SIG-M5 treated with dmso at 0.1 percent for 504 hours (cell line): Measurements from ENCODE around the gene PAX6.

ENCODE experiments used
- DNase-seq: peaks from one replicate; lab custom pipeline; 2025; ENCODE audit not compliant: unreplicated experiment; lab: John Stamatoyannopoulos, UW

Gene PAX6

GRCh38 chr11:31809541-31809856, 1.6 kb downstream of the PAX6 start:
- DNase-seq, result no peak

DNA sequence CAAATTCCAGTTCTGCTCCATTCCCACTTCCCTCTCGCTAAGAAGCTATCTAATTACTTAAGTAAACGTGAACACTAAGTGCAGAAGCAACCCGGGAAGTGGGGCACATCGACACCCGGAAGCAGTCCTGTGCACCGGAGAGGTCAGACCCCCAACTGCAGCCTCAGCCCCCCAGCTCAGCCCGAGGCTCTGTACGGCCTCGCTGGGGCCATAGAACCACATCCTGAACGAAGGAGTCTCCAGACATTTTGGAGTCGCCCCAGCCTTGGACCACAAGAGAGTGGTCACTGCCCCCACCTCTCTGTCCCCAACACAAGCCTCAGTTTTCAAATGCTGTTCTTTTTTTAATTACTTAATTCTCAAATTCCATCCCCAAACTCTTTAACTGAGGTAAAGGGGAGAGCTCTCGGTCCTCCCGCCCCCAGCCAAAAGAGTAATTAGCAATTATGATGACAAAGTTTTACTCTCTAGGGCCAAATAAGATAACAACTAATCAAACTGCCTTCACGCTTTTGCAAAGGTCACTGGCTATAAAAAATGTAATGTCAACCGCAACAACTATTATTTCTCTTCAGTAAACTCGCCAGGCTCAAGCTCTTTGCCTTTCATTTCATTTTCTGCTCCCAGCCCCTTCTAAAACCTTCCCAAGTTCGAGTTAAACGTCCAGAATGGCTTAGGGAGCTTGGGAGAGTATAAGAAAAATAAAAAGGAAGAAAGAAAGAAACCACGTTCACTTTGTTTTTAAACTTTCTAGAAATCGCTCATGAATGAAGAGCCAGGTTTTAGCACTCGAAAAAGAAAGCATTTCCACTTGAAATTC, 2.2 kb downstream of the PAX6 start:
- DNase-seq, result no peak

DNA sequence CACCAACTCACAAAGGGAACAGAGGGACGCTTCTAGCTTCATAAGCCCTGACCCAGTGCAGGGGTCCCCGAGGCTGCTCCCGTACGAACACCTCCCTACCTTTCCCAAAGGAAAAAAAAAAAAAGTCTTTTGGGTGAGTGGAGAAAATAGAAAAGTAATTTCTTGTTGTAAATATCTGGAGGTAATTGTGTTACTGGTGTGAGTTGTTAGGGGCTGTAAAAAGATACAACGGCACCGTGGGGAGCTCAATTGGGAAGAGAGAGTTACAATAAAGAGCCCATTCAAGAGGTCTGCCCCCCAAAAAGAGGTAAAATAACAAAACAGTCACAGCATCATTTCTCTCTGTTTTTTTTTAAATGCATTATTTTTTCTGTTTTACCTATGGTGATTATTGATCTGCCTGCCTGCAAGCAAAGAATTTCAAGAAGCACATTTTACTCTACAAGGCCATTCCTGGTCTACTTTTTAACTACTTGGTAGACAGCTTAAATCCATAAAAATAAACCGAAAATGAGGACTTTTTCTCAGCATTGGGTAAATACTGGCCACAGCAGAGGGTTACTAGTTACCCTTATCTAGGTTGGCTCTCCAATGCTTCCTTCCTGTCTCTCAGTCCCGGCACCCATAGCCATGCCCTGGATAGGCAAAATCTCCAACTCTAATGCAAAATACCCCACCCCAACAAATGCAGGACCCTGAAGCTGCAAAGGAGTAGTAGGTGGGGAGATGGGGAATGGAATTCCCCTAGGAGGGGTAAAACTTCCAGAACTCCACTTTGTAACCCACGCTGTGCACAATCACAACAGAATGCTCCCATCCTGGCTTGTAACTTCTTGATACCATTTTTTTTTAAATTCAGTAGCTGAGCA, 3.1 kb downstream of the PAX6 start:
- DNase-seq, result no peak

DNA sequence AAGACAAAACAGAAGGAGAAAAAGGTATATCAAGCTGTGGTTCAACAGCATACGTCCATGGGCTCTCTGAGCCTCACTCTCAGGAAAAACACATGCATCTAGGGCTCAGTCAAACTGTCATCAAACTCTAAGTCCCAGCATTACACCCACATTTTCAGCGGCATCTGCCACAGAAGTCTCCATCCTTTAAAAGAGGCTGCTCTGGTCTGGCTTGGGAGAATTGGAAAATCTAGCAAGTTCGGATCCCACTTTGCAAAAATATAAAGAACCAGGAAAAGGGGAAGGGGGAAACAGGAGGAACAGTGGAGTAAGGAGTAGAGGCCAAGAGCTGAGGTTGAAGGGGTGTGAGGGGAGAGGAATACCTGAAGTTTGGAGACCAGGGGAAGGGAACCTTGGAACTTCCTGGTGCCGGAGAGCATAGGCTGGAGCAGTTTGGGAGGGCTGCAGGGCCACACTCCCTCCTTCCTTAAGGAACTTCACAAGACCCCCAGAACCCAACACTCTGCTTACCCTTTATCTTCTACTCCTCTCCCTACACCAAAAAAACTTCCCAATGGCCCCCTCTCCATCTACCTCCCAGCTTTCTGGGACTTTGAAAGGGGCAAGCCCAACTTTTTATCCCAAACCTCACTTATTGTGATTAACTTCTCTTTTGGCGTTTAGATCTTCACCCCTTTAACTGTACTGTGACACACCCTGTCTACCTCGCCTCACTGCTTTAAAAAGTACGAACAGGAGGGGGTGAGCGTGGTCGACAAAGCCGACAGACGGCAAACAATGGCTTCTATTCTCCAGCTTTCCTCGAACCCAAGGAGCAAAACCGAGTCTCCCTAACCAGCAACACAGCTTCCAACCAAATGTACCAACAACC, 4.0 kb downstream of the PAX6 start:
- DNase-seq, result no peak

DNA sequence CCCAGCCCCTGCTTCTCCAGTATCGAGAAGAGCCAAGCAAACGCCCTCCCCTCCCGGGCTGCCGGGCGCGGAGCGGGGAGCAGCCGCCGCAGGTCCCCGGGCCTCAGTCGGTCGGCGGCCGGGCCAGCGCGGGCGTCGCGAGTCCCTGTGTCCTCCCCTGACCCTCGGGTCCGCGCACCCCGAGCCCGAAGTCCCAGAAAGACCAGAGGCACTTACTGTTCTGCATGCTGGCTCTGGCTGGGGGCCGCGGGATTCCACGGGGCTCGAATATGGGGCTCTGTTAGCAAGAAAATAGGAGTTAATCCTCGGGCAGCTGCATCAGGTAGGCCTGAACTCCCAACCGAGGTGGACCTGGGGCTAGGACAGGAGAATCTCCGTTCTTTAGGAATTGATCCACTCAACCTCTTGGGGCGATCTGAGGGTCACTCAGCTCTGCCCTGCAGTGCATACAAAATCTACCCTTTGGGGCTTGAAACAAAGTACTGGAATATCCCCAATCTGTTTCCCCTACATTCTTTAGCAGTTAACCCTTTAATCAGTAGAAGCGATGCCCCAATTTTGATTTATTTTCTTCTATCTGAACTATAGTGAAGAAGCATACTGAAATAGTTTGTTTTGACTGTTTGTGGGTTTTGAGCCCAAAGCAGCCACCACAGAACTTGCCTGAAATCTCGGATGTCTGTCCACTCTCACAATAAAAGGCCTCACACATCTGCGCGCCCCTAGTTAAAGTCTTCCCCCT, 4.8 kb downstream of the PAX6 start:
- DNase-seq, result no peak

DNA sequence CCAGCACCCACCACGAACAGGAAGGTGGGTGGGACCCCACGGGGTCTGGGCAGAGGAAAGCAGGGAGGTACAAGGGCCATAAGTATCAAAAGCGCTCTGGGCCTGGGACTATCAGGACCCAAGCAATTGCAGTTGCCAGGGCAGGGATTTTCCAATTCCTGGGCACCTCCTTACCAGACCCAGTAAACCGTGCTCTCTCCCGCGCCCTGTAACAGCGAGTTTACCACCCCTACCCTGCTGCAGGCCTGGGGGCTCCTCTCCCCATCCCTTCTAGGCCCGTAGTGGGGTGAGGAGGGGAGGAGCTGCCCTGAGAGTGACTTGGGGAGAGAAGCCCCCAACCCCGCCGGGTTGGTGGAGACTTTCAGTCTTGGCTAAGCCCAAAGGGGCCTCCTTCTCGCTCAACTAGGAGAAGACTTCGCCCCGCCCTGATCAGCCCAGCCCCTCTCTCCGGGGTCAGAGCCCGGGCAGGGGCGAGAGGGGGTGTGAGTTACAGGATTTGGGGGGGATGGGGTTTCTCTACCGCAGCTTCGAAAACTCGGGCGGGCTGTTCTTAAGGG, 5.4 kb downstream of the PAX6 start:
- DNase-seq, result no peak

DNA sequence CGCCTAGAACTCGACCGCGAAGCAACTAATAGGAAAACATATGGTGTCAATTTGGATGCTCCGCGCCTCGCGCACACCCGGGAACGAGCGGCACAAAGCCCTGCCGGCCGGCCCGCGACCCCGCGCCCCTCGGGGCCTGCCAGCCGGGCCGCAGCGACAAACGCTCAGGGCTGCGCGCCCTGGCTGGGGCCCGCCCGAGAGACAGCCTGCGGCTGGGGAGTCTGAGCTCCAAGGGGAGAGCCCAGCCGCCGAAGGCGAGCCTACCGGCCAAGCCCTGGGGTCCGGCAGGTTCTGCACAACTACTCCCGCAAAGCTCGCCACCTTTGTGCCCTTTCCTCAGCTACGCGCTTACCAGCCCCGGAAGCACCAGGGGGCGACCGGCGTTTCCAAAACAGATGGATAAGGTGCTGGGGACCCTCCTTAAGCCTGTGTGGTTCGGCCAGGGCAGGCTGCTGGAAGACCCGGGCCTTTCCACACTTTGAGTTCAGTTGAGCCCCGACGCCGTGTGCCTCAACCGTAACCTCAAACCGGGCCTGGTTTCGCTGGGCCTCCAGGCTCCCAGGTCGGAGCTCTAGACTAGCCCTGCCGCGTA, 6.0 kb downstream of the PAX6 start:
- DNase-seq, result no peak

- no peak for DNase-seq
Measured at GRCh38 chr11:31804312-31805036, 6.6 kb downstream of the PAX6 start.

GRCh38 chr11:31803813-31804311, 7.3 kb downstream of the PAX6 start:
- DNase-seq, result no peak

DNA sequence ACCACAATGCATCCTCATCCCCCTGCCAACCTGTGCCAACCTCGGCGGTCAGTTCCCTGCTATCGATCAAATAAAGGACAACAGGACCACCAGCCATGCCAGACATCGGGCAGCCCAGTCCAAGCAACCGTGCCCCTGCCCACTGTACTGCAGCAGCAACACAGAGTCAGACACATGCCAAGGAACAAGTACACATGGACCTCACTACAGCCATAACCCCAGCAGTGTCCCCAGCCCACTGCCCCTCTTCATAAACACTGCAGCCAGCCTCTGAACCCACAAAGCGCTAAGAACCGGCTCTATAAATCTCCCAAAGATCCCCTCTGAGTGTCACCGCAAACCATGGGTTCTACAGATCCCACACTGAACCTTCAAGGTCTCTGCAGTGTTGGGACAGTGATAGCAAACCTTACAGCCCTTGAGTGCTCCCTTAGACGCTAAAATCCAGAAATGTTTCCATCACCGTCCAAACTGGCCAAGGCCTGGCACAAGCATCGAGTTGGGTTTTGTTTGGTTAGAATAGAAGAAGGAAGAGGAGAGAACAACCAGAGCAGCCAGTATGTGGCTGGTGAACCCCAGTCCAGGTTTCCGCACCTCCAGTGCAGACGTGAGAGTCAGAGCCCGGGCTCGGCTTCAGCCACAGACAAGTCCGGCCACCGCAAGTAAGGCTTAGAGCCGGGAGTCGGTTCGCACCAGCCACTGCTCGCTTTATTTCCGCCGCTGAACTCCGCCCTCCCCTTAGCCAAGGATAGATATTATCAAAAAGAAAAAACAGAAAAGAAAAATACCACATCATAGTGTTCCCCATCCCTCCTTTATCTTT, 7.9 kb downstream of the PAX6 start:
- DNase-seq, result no peak

DNA sequence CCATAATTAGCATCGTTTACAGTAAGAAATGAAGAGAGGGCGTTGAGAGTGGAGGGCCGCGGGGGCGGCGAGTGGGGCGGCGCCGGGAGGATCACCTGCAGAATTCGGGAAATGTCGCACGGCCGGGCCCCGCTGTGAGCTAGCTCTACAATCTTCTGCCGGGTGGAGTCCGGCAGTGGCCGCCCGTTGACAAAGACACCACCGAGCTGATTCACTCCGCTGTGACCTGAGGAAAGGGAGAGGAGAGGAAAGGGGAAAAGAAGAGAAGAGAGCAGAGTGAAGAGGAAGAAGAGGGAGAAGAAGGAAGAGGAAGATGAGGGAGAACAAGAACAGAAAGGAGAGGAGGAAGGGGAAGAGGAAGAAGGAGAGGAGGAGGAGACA, 8.5 kb downstream of the PAX6 start:
- DNase-seq, result no peak

DNA sequence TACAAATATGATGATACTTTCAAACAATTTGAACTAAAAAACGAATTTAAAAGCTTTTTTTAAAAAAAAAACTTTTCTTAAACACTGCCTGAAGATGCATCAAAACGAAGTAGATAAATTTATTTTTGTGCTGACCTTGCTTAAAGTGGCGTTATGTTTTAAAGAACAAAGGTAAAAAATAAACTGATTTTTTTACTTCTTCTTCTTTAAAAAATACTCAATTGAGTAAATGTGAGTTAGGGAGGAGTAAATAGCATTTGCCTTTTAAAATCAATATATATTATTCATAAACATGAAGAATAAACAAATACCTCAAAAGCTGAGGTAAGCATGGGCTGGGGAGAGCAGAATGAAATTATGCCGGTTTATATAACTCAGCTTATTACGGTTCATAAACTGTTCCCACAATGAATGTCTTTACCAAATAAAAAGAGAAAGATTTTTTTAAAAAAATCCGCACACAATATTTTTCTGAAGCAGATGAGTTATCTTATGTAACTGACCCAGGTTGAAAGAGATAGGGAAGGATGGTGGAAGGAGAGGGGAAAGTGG, 9.0 kb downstream of the PAX6 start:
- no peak for DNase-seq

DNA sequence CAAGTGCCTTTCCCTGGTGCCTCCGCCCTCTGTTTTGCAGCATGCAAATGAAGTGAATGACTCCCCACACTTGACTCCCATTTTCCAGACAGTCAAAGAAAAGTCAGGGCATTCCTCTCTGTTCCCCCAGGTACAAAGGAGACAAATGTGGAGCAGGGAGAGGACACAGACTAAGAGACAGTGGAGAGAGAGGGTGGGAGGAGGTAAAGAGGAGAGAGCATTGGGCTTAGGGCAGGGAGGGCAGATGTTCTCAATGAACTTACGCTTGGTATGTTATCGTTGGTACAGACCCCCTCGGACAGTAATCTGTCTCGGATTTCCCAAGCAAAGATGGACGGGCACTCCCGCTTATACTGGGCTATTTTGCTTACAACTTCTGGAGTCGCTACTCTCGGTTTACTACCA, 9.8 kb downstream of the PAX6 start:
- DNase-seq, result no peak

DNA sequence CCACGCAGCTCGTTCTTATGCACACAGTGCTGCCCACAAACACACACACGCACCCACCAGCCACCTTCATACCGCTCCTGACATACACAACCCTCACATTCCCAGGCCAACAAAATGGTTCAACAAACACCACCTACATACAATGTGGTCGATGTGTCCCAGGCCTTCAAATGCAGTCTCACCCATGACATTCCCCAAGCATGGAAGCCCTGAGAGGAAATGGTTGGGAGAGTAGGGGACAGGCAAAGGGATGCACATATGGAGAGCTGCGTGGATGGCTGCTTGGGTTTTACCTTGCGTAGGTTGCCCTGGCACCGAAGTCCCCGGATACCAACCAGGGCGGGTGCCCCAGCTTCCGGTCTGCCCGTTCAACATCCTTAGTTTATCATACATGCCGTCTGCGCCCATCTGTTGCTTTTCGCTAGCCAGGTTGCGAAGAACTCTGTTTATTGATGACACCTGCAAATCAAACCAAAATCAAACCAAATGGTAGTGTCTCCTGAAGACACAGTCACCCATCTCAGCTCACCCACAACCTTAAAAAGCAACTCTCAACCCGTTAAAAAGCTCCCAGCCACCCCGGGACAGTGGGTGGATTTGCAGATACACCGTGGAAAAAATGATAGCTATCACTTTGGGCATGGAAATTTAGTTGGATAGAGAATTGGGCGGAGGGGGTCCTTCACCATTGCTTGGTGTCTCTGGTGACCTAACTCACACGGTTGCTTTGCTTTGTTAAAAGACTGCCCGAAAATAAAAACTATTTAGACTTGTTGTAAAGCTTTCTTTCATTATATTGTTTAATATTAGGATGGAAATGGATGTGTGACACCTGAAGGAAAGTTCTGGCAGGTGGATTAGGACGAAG, 10.5 kb downstream of the PAX6 start:
- DNase-seq, result no peak

DNA sequence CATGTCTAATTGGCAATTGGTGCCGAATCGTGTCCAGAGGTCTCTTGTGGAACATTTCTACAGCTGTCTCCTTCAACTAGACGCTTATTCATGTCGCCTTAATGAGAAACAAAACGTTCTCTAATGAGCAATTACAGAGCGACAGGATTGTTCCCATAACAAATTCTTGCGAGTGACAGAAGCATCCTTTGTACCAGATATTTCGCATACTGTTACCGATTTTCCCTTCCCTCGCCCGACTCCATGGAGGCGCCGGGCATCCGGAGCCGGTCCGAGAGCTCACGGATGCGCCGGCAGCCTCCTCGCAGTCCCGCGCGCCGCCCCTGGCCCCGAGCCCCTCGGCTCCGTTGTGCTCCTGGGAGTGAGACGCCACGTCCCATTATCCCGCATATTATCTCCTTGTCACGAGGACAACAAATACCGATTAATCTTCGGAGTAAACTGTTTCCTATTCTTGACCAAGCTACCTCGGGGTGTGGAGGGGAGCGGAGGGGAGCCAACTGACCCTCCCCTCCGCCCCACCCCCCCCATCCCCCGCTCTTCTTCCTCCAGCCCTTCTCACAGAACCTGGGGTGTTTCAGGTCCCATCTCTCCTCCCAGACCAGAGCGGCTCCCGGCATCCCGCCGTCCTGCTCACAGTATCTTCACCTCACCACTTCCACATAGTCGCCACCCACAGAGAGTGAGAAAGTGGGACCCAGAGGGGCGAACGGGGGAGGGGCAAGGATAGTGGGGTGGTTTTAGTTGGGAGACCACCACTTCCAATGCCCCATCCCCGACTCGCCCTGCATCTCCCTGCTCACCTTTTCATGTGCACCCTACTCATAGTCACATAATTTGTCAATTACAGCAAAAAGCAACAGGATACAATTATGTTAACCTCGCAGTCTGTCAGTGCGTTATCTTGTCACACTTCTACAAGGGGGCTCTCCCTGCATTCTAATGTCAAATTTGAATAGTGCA, 11.4 kb downstream of the PAX6 start:
- no peak for DNase-seq
